Measurements from ENCODE around the gene PRDX5.
A peak's percentile ranks its signal among the peaks of the same experiment; 100 is the strongest.

Gene PRDX5

DNA sequence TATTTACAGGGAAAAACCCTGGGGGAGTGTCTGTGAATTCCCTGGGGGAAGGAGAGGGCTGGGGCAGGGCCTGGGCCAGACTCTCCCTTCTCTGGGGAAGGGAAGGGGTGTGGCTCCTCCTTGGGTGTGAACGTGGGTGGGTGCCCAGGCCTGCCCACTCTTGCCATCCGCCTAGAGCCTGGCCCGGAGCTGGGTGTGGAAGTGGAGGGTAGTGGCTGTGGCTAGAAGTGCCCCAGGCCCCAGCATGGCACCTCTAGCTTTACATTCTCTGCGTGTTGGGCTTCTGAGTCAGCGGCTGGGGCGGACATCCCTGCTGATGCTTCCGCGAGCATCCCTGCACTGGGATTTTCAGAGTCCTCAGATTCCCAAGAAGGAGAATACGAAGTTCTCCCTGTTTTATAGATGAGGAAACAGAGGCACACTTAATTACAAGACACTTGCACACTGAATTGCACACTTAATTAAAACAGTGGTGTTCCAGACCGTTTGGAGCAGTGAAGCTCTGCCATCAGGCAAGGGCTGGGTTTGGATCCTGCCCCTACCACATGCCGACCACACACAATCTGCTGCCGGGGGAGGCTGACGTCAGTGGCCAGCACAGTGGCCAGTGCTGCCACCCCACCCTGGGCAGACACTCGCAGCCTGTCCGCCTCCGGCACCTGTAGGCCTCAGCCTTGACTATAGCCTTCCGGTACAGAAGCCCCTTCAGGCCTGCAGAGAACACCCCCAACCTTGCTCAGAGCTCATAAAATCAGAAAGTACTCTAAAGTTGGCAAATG lies 41.1 kb upstream of the PRDX5 start:
- DNase-seq (ENCODE audit: low read depth), result no peak
- no peak overlapping the region for H3K4me3 ChIP-seq (ENCODE audit: low read depth, low read length)
- TF ChIP-seq, protein P1, sequence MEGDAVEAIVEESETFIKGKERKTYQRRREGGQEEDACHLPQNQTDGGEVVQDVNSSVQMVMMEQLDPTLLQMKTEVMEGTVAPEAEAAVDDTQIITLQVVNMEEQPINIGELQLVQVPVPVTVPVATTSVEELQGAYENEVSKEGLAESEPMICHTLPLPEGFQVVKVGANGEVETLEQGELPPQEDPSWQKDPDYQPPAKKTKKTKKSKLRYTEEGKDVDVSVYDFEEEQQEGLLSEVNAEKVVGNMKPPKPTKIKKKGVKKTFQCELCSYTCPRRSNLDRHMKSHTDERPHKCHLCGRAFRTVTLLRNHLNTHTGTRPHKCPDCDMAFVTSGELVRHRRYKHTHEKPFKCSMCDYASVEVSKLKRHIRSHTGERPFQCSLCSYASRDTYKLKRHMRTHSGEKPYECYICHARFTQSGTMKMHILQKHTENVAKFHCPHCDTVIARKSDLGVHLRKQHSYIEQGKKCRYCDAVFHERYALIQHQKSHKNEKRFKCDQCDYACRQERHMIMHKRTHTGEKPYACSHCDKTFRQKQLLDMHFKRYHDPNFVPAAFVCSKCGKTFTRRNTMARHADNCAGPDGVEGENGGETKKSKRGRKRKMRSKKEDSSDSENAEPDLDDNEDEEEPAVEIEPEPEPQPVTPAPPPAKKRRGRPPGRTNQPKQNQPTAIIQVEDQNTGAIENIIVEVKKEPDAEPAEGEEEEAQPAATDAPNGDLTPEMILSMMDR (IDR thresholded peaks at IDR 0.05; ENCODE audit: control insufficient read depth, extremely low read depth, insufficient read depth), result no peak

DNA sequence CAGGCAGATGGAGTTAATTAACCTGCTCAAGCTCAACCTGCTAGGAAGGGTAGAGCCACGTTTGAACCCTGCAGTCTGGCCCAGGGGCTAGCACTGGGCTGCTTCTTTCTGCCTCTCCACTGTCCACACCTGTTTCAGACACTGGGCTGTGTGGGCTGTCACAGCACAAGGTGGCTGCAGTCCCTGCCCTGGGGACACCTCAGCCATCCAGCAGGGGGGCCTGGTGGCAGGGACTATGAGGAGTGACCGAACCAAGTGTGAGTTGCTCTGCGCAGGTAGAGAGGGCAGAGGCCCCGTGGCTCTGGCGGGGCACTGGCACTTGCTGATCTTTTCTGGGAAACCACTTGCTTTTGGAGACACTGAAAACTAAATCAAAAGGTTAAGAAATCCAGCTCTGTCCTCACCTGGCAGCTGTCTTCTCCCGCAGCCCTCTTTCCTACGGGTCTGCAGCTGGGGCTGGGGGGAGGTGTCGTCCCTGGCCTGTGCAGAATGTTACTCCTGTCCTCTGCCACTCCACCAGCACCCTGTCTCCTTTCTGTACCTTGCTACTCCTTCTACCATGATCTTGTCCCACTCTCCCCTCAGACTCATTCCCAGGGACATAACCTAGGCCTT lies 39.2 kb upstream of the PRDX5 start:
- no peak for DNase-seq (ENCODE audit: low read depth)
- H3K4me3 ChIP-seq (ENCODE audit: low read depth, low read length), result no peak overlapping the region
- TF ChIP-seq, protein P1 (IDR thresholded peaks at IDR 0.05; ENCODE audit: control insufficient read depth, extremely low read depth, insufficient read depth), result no peak

DNA sequence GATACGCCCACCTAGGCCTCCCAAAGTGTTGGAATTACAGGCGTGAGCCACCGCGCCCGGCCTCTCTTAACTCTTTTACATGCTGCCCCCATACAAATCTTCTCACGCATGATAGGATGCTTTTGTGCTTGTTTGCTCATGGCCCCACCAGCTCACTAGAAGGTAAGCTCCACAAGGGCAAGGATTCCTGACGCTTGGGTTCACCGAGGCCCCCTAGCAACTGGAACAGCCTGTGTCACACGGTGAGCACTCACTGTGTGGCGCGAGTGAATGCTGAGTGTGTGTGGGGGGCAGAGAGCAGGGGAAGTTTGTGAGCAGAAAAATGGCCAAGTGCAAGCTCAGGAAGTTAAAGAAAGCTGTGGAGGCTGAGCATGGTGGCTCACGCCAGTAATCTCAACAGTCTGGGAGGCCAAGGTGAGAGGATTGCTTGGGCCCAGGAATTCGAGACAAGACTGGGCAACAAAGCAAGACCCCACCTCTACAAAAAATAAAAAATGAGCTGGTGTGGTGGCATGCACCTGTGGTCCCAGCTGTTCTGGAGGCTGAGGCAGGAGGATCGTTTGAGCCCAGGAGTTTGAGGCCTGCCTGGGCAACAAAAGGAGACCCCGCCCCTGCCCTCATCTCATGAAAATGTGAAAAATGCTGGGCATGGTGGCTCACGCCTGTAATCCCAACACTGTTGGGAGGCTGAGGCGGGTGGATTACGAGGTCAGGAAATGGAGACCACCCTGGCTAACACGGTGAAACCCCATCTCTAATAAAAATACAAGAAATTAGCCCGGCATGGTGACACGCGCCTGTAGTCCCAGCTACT lies 35.8 kb upstream of the PRDX5 start:
- no peak overlapping the region for H3K4me3 ChIP-seq (ENCODE audit: low read depth, low read length)
- no peak for DNase-seq (ENCODE audit: low read depth)
- TF ChIP-seq, protein P1 (IDR thresholded peaks at IDR 0.05; ENCODE audit: control insufficient read depth, extremely low read depth, insufficient read depth), result no peak

DNA sequence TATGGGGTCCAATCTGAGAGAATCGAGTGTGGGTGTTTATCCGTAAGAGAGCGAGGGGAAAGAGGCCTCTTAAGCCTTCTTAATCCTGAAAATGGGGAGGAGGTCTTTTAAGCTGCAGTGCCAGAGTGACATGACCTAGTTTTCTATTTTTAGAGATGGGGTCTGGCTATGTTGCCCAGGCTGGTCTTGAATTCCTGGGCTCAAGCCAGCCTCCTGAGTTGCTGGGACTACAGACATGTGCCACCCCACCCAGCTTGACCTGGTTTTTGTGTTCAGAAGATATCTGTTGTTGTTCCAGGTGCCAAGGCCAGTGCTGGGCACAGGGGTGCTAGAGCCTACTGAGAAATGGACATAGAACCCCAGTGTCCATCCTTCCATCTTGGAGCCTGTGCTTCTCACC lies 34.8 kb upstream of the PRDX5 start:
- H3K4me3 ChIP-seq (ENCODE audit: low read depth, low read length), result no peak overlapping the region
- TF ChIP-seq, protein P1 (IDR thresholded peaks at IDR 0.05; ENCODE audit: control insufficient read depth, extremely low read depth, insufficient read depth), result no peak
- no peak for DNase-seq (ENCODE audit: low read depth)

DNA sequence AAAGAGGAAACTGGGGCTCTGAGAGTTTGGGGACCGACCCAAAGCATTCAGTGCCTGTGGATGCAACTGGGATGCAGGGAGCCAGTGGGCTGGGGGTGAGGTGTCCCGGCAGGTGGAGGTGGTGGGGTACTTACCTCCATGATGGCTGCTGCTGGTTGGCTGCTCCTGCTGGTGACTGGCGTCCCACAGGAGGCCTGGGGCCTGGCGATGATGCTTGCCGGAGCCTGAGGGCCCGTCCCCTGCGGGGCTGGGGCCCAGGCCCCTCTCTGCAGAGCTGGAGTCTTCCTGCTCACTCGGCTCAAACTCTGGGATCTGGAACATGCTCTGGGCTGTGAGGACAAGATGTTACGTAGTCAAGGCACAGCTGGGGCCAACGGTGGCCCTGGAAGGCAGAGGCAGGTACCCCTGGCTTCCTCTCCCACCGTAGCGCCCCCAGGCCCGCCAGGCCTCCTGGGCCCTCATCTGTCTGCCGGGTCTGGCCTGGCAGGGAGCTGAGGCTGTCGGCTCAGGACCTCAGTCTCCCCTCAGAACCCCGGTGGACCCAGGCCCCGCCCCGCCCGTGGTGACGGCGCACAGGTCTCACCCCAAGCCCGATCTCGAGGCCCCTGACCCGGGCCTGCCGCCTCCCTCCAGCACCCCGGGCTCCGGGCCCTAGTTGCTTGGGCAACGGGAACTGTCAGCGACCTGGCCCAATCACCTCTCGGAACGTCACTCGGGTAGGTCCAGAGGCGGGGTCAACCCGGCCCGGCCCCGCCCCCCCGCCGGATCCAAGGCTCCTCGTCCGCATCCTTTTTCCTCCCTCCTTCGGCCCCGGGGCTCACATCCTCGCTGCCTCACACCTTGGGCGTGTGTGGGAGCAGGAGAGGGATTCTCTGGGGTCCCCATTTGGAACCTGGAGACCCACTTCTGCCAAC lies 33.6 kb upstream of the PRDX5 start, which contains the start of gene BAD:
BAD (minus strand) TSS at position 618 of the 914 bp plus-strand sequence; CDS start at position 321, 297 bp downstream.
- TF ChIP-seq, protein P1 (IDR thresholded peaks at IDR 0.05; ENCODE audit: control insufficient read depth, extremely low read depth, insufficient read depth), result no peak
- DNase-seq (ENCODE audit: low read depth), result peak; percentile 64
- H3K4me3 ChIP-seq (ENCODE audit: low read depth, low read length), result peak within 1 kb of the TSS; percentile 82
